Glomerular visceral epithelial cell (primary cell): ENCODE data around the gene MTMR12.
"Not testable (repeated sequence)": the region's sequence is repeated elsewhere in the genome, so short reads cannot be mapped to it uniquely, and the experiment has no call there.

Experiments
- DNase-seq: peaks from one replicate; pipeline ENCODE4 v3.0.0-alpha.2; 2016; ENCODE audit errors: extremely low spot score

Gene MTMR12

DNA sequence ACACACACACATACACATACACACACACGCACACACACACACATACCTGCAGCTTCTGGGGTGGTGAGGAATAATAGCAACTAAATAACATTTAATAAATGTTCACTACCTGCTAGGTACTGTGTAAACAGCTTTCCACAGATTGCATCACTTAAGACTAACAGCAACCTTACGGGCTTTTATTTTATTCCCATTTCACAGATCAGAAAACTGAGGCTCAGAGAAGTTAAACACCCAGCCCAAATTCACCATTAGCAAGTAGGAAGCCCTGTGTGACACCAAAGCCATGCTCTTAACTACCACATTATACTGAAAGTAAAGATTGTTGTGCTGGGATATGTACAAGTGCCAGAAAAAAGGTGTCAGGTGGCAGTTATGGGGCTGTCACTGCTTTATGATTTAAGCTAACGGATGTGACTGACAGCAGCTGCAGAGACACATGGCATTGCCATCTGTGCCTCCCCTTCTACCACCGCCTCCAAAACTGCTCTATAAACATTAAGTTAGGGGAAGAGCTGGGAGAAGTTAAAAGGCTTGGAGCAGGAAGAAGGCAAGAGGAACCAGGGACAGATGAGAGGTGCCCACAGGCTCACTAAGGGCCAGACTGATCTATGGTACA lies 13.6 kb downstream of the MTMR12 start:
- no peak for DNase-seq

DNA sequence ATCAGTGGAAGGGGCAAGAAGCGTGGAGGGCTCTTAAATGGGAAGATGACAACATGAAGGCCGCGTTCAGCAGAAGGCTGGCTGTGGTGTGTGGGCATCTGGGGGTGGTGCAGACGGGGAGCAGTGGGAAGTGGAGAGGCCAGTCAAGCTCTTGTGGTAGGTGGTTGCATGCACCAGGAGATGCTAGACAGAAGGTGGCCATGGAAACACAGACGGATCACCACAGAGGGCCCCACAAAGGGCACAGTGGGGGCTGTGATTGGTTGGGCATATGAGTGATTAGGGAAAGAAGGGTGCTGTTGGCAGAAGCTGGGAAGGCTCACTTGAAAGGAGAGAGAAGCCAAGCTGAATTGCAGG lies 14.7 kb downstream of the MTMR12 start:
- DNase-seq: peak; percentile 85

DNA sequence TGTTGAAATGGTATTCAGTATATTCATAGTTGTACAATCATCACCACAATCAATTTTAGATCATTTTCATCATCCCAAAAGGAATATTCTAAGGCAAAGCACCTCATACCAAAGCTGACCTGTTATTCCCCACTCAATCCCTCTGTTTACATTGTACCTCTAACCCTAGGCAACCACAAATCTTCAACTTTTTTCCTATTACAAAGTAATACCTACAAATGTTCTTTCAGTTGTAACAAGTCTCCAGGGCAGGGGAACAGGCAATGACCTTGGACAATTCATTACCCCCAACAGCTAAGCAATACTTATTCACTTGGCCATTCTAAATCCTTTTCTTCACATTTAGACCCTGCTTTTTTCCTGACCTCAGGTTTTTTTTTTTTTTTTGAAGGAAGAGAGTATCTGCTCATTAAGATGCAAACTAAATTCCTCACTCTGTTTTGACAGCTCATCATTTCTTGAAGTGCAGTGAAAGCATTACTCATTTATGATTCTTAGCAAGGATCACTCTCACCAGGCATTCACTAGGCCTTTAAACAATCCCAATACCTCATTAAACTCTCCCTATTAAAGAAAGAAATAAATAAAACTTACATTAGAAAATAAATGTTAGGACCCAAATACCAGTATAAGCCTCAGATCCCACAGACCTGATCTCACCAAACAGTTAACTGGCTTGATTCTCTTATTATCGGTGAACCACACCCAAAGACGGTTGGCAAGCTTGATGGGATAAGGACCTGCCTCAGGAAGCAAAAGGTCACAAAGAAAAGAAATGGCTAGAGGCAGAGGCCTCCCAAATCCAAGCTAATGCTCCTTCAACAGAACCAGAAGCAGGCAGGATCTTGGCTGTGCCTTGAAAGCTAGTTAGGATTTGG lies 15.3 kb downstream of the MTMR12 start:
- DNase-seq: no peak

DNA sequence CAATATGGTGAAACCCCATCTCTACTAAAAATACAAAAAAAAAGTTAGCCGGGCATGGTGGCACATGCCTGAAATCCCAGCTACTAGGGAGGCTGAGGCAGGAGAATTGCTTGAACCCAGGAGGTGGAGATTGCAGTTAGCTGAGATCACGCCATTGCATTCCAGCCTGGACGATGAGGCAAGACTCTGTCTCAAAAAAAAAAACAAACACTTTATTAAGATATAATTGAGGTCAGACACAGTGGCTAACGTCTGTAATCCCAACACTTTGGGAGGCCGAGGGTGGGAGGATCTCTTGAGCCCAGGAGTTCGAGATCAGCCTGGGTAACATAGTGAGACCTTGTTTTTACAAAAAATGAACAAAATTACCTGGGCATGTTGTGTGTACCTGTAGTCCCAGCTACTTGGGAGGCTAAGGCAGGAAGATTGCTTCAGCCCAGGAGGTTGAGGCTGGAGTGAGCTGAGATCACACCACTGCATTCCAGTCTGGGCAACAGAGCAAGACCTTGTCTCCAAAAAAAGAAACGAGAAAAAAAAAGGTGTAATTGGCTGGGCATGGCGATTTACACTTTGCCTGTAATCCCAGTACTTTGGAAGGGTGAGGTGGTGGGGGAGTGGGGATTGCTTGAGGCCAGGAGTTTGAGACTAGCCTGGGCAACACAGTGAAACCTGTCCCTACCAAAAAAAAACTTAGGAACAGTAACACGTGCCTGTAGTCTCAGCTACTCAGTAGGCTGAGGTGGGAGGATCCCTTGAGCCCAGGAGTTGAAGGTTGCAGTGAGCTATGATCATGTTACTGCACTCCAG lies 16.6 kb downstream of the MTMR12 start:
- not testable (repeated sequence) for DNase-seq

DNA sequence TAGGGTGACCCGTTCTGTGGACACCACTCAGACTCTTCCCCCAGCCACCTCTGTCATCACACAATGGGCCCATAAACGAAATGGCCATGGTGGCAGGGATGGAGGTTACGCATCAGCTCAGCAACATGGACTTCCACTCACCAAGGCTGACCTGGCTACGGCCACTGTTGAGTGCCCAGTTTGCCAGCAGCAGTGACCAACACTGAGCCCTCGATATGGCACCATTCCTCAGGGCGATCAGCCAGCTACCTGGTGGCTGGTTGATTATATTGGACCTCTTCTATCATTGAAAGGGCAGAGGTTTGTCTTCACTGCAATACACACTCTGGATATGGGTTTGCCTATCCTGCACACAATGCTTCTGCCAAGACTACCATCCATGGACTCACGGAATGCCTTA lies 21.1 kb downstream of the MTMR12 start:
- DNase-seq: no peak

DNA sequence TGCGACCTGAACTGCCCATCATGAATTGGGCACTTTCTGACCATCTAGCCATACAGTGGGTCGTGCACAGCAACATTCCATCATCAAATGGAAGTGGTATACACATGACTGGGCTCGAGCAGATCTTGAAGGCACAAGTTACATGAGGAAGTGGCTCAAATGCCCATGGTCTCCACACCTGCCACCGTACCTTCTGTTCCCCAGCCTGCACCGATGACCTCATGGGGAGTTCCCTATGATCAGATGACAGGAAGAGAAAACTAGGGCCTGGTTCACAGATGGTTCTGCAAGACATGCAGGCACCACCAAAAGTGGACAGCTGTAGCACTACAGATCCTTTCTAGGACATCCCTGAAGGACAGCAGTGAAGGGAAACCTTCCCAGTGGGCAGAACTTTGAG lies 21.8 kb downstream of the MTMR12 start:
- DNase-seq: no peak

DNA sequence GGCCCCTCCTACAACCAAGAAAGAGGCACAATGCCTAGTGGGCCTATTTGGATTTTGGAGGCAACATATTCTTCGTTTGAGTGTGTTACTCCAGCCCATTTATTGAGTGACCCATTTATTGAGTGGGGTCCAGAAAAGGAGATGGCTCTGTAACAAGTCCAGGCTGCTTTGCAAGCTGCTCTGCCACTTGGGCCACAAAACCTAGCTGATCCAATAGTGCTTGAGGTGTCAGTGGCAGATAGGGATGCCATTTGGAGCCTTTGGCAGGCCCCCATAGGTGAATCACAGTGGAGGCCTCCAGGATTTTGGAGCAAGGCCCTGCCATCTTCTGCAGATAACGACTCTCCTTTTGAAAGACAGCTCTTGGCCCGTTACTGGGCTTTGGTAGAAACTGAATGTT lies 22.2 kb downstream of the MTMR12 start:
- not testable (repeated sequence) for DNase-seq

DNA sequence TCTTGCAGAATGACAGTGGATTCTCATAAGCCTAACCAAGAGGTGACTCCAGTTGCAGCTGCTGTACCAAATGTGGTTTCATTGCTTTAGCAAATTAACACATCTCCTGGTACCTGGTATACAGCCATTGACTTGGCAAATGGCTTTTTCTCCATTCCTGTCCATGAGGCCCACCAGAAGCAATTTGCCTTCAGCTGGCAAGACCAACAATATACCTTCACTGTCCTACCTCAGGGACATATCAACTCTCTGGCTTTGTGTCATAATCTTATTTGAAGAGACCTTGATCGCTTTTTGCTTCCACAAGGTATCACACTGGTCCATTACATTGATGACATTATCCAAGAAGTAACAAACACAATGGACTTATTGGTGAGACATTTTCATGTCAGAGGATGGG lies 22.8 kb downstream of the MTMR12 start:
- not testable (repeated sequence) for DNase-seq

DNA sequence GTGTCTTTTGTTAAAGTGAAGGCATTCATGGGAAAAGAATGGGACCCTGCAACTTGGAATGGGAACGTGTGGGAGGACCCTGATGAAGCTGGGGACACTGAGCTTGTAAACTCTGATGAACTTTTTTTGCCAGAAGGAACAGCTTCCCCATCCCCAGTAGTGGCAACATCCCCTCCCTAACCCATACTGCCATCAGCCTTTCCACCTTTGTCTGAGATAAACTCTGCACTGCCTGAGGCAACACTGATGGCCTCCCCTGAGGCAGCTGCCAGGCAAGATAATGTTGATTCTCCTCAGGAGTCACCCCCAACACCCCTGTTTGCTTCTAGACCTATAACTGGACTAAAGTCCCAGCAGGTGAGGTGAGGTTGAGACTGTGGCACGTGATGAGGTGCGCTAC lies 24.6 kb downstream of the MTMR12 start:
- DNase-seq: not testable (repeated sequence)

DNA sequence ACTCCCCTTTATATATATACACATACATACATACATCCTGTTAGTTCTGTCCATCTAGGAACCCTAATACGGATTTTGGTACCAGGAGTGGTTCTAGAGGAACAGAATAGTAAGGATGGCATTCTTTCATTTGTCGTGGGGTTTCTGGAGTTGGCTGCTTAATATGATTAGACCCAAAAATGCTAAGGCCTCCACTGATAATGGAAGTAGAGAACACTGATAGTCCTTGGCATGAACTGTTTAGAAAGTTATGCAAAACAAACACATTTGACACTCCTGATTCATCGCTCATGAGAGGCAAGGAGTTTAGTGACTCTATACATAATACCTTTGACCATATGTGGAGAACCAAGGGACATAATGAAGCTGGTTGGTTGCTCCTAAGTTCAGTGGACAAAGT lies 25.2 kb downstream of the MTMR12 start:
- not testable (repeated sequence) for DNase-seq

DNA sequence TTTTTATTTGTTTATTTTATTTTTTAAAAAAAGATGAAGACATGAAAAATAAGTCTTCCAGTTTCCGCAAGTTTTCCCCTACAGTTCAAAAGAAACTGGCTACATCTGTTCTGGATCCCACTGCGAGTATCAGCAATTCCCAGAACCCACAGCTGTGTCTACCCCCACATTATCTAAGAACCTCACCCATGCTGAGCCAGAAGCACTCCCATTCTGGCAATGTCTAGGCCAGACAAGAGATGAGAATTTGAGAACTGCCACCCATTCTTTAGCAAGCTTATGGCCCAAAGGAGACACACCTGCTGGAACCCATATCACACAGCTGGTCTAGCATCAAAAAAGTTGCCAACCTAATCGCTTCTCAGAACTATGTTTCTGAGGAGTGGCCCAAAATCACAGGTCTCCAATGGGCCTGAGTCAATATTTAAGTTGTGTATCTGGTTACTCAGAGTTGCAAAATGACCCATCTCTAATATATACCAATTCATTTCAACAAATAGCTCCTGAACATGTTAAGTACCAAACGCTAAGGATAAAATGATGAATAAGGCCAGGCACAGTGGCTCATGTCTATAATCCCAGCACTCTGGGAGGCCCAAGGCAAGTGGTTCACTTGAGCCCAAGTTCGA lies 27.1 kb downstream of the MTMR12 start:
- no peak for DNase-seq

DNA sequence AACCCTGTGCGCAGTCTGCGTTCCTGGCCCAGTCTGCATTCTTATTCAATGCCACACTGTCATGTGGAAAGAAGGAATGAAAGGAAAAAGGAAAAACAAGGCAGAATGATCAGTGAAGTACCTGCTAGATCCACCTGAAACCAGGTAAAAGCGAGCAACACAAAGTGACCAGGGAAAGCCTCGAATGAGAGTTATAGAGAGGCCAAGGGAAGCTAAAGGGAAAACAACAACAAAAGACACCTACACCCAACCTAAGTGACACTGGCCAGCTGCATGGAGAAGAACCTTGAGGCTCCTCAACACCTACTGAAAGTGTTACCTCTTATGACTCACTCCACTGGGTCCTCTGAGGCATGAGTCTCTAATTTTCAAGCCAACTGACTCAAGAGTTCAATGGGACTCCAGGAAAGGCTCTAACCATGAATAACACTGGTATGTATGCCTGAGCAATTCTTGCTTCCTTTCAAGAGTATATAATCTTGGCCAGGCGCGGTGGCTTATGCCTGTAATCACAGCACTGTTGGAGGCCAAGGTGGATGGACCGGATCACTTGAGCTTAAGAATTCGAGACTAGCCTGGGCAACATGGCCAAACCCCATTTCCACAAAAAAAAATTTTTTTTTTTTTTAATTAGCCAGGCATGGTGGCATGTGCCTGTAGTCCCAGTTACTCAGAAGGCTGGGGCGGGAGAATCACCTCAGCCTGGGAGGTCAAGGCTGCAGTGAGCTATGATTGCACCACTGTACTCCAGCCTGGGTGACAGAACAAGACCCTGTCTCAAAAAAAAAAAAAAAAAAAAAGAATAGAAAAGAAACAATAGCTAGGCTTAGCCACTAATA lies 29.0 kb downstream of the MTMR12 start:
- DNase-seq: peak; percentile 53

DNA sequence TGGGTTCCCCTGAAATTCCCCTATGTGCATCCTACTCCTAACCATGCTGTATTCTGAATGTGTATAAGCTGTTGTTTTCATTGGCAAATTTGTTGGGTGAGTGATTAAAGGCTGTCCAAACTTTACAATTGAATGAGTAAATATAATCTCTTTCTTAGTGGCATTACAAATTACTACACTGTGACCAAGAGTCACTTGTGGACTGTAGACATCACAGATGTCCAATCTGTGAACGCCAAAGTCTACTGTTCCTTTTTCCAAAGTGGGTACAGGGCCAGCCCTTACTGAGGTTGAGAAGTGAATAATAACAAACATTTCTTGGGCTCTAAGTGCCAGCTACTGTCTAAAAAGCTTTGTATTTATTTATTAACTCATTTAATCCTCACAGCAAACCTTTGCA lies 29.7 kb downstream of the MTMR12 start:
- no peak for DNase-seq

DNA sequence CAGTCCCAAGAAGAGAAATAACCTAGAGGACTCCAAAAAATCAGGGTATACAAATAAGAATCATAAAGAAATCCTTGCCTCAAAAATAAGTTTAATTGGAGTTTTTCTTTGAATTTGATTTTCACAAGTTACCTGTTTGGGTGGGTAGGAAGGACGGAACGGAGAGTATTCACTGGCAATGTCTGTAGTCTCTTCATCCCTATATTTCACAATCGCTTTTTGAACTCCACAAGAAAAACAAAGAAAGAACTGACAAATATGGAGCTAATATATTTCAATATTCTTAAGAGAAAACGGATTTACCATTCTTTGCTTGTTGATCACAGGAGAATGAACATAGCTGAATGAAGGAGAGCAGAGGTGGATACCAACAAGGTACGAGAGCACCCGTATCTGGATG lies 30.1 kb downstream of the MTMR12 start:
- DNase-seq: no peak

DNA sequence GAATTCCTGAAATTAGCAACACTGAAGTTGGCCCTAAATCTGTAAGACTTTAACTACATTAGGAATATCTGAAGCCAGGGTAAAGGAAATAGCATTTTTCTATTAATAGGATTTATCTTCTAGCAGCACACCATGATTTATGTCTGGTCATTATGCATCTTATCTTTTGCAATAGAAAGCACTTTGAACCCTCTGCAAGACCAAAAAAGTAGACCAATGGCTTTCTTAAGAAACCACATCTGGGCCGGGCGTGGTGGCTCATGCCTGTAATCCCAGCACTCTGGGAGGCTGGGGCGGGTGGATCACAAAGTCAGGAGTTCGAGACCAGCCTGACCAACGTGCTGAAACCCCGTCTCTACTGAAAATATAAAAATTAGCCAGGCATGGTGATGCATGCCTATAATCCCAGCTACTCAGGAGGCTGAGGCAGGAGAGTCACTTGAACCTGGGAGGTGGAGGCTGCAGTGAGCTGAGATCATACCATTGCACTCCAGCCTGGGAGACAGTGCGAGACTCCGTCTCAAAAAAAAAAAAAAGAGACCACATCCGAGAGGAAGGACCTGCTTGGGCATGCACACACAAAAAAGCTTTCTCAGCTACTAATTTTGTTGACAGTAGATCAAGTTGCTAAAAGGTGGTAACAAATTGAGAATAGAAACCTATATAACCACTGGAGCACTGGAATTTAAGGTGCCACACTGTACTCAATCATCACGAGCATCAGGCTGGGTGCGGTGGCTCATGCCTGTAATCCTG lies 31.2 kb downstream of the MTMR12 start:
- not testable (repeated sequence) for DNase-seq

DNA sequence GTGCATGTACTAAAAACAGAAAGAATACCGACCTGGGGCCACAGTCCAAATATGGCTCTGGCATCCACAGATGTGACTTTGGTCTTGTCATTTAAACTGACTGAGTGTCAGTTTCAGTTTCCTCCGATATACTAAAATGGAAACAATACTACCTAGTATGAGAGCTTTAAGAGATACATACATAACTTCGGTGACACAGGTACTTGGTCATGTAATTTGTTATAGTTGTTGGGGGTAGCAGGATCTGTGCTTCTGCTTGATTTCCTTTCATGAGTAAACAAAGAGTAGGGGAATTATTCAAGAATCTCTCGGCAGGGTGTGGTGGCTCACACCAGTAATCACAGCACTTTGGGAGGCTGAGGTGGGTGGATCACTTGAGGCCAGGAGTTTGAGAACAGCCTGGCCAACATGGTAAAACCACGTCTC lies 32.1 kb downstream of the MTMR12 start:
- DNase-seq: no peak

DNA sequence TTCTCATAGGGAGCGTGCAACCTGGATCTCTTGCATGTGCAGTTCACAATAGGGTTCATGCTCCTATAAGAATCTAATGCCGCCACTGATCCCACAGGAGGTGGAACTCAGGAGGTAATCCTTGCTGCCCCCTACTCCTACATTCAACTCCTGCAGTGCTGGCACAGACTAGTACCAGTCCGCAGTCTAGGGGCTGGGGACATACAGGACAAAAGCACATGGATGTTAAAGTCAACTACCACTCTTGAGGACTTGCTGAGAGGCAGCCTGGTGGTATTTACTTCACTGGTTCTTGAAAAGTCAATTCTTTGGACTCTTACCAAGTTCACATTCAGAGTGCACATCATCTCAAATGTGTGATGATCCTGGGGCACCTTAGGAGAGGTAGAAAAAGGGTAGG lies 33.0 kb downstream of the MTMR12 start:
- DNase-seq: no peak

DNA sequence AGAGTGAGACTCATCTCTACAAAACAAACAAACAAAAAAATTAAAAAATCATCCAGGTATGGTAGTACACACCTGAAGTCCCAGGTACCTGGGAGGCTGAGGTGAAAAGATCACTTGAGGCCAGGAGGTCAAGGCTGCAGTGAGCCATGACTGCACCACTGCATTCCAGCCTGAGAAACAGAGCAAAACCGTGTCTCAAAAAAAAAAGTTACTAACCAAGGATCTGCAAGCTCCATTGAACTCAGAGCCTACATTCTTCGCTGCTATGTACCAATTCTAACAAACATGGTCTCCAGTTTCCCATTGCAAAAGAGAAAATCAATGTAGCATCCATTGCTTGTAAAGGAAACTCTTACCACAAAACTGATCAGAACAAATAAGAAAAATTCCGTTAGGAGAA lies 33.5 kb downstream of the MTMR12 start:
- no peak for DNase-seq

DNA sequence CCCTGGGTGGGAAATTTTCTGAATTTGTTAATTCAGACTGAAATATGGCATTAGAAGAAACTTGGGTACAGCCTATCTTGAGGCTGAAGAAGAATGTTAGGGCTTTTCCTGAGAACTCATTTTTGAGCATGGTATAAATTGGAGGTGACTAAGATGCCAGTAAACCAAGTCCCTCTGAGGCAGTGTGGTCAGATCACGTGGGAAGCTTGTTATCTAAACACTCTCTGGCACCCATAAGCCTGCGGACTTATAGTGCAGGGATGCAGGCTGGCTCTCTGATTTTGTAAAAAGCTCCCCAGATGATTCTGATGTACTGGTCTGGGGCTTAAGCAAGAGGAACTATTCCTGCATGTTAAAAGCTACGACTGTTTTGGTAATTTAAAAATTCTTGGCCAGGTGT lies 34.3 kb downstream of the MTMR12 start:
- DNase-seq: peak; percentile 75

DNA sequence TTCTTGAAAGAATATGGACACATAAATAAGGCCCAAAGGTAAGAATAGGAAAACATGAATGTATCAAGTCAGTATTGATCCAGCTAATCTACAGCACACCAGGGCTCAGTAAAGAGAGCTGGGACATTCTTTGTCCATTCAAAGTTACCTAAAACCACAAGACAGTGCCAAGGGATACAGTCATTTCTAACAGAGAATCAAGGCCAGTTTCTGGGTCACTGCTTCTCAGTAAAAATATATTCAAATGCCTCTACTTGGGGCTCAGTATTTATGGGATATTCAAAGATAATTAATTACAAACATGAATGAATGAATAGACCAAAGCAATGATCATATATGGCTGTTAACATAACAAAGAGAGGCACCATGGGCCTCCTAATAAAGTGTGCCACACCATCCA lies 34.9 kb downstream of the MTMR12 start:
- DNase-seq: peak; percentile 31
